ENCODE measurements around the gene CSNK1G3.

GRCh38 chr5:123500471-123500870 is 11.5 kb upstream of the CSNK1G3 start:
- TF ChIP-seq CTCF (conservative IDR thresholded peaks at IDR 0.05 in 1 of 2, IDR thresholded peaks at IDR 0.05 in 1 of 2; ENCODE audit: low read depth in 1 of 2, low read length in 2 of 2), result no peak
- no peak for TF ChIP-seq EZH2 (IDR thresholded peaks at IDR 0.05; ENCODE audit: low read length, missing control alignments)

Data from fibroblast of lung (primary cell).